HEK293 (cell line): ENCODE data around the gene ST8SIA5.

Source experiments
- CTCF ChIP-seq: fragments of 450-650 bp; formaldehyde crosslinking; IDR thresholded peaks from 2 replicates; pipeline ENCODE4 v1.5.1; 2016; ENCODE audit warnings: missing biosample characterization, missing genetic modification characterization
- HIC1 ChIP-seq: fragments of 450-650 bp; formaldehyde crosslinking; IDR thresholded peaks from 2 replicates; pipeline ENCODE4 v1.5.1; 2016; ENCODE audit warnings: missing biosample characterization, missing genetic modification characterization
- SALL2 ChIP-seq: fragments of 450-650 bp; formaldehyde crosslinking; IDR thresholded peaks from 2 replicates; pipeline ENCODE4 v1.5.0; 2017; ENCODE audit warnings: missing biosample characterization, mild to moderate bottlenecking, missing genetic modification characterization, borderline replicate concordance
- ZBTB7A ChIP-seq: fragments of 450-650 bp; formaldehyde crosslinking; IDR thresholded peaks from 2 replicates; pipeline ENCODE4 v1.5.1; 2016; ENCODE audit warnings: low read depth, missing biosample characterization, missing genetic modification characterization
- ZNF777 ChIP-seq: fragments of 450-650 bp; formaldehyde crosslinking; IDR thresholded peaks from 2 replicates; pipeline ENCODE4 v1.5.1; 2017; ENCODE audit warnings: missing biosample characterization, missing genetic modification characterization, borderline replicate concordance

- no peak for TF ChIP-seq HIC1 (tag by site-specific recombination)
- no peak for TF ChIP-seq CTCF (tag by site-specific recombination)
- no peak for TF ChIP-seq ZNF777 (tag by site-specific recombination)
- no peak for TF ChIP-seq SALL2 (tag by site-specific recombination)
- no peak for TF ChIP-seq ZBTB7A (tag by site-specific recombination)
Measured at GRCh38 chr18:46793565-46793964, 36.7 kb upstream of the ST8SIA5 start.
